GM23338 (cell line): ENCODE data around the gene UNC5C. TPM values are rescaled to one million over a fixed set of nuclear protein-coding genes. Genes with fewer than 3 reads are reported as not detected.

Source experiments
- ATAC-seq: fragments of 200-7000 bp; cut with Tn5 transposase; 3 replicates; pipeline ENCODE4 v1.9.1; 2020
- DNase-seq: peaks from one replicate; pipeline ENCODE4 v3.0.0-alpha.2; 2015; ENCODE audit warnings: low spot score
- H2AFZ ChIP-seq: fragments of 200-600 bp; sonication (generic); 2 replicates; pipeline ENCODE4 v1.8.0; 2016; ENCODE audit warnings: antibody characterized with exemption, mild to moderate bottlenecking, moderate library complexity
- H3F3A ChIP-seq: fragments of 200-600 bp; sonication (generic); replicated peaks from 2 replicates; pipeline ENCODE4 v1.8.0; 2017; ENCODE audit warnings: antibody characterized with exemption, mixed run types, low read depth
- H3K27ac ChIP-seq: fragments of 200-600 bp; sonication (generic); 2 replicates; pipeline ENCODE4 v1.6.1; 2016; ENCODE audit warnings: low read depth
- H3K27me3 ChIP-seq: fragments of 200-600 bp; sonication (generic); 2 replicates; pipeline ENCODE4 v1.8.0; 2016; ENCODE audit warnings: mild to moderate bottlenecking, mixed run types, moderate library complexity; ENCODE audit not compliant: insufficient read depth
- H3K36me3 ChIP-seq: fragments of 200-600 bp; sonication (generic); 2 replicates; pipeline ENCODE4 v1.8.0; 2016; ENCODE audit warnings: mild to moderate bottlenecking; ENCODE audit not compliant: insufficient read depth
- H3K4me1 ChIP-seq: fragments of 200-600 bp; sonication (generic); 2 replicates; pipeline ENCODE4 v1.8.0; 2016; ENCODE audit warnings: mild to moderate bottlenecking, moderate library complexity; ENCODE audit not compliant: insufficient read depth
- H3K4me2 ChIP-seq: fragments of 200-600 bp; sonication (generic); 2 replicates; pipeline ENCODE4 v1.7.1; 2017; ENCODE audit warnings: mixed run types
- H3K4me3 ChIP-seq: fragments of 200-600 bp; sonication (generic); 2 replicates; pipeline ENCODE4 v1.6.1; 2016; ENCODE audit warnings: mixed run types
- H3K79me2 ChIP-seq: fragments of 200-600 bp; sonication (generic); replicated peaks from 2 replicates; pipeline ENCODE4 v1.8.0; 2017; ENCODE audit warnings: mild to moderate bottlenecking; ENCODE audit not compliant: insufficient read depth
- H3K9me2 ChIP-seq: fragments of 200-600 bp; sonication (generic); 2 replicates; pipeline ENCODE4 v1.8.0; 2017; ENCODE audit not compliant: insufficient read depth
- H4K20me1 ChIP-seq: fragments of 200-600 bp; sonication (generic); replicated peaks from 2 replicates; pipeline ENCODE4 v1.8.0; 2017; ENCODE audit warnings: mild to moderate bottlenecking; ENCODE audit not compliant: insufficient read depth
- H3K27ac Mint-ChIP-seq: 2 replicates; pipeline ENCODE4 v1.8.0; 2020; ENCODE audit warnings: inconsistent platforms, mild to moderate bottlenecking, moderate library complexity, mixed read lengths
- H3K27me3 Mint-ChIP-seq: 3 replicates; pipeline ENCODE4 v1.8.0; 2022; ENCODE audit warnings: low read depth, mild to moderate bottlenecking, moderate library complexity, mixed read lengths, inconsistent platforms; ENCODE audit not compliant: insufficient read depth, poor library complexity
- H3K36me3 Mint-ChIP-seq: 3 replicates; pipeline ENCODE4 v1.8.0; 2021; ENCODE audit warnings: low read depth, mild to moderate bottlenecking, inconsistent platforms, moderate library complexity, mixed read lengths
- H3K4me1 Mint-ChIP-seq: 3 replicates; pipeline ENCODE4 v1.8.0; 2020; ENCODE audit warnings: mild to moderate bottlenecking, inconsistent platforms, mixed read lengths
- H3K4me3 Mint-ChIP-seq: 3 replicates; pipeline ENCODE4 v1.8.0; 2021; ENCODE audit warnings: moderate library complexity, mild to moderate bottlenecking, inconsistent platforms, mixed read lengths
- H3K9me3 Mint-ChIP-seq: 3 replicates; pipeline ENCODE4 v1.8.0; 2020; ENCODE audit warnings: moderate library complexity, mild to moderate bottlenecking, inconsistent platforms, mixed read lengths
- EZH2 ChIP-seq: fragments of 200-600 bp; sonication (generic); IDR thresholded peaks from one replicate; pipeline ENCODE4 v1.8.0; 2017; ENCODE audit warnings: antibody characterized with exemption, mild to moderate bottlenecking, low read depth; ENCODE audit not compliant: unreplicated experiment
- EZH2phosphoT487 ChIP-seq: fragments of 200-600 bp; sonication (generic); IDR thresholded peaks from one replicate; pipeline ENCODE4 v1.8.1; 2018; ENCODE audit warnings: antibody characterized with exemption; ENCODE audit not compliant: unreplicated experiment
- NANOG ChIP-seq: IDR thresholded peaks from 2 replicates; pipeline ENCODE4 v1.6.1; 2016; ENCODE audit warnings: antibody characterized with exemption, borderline replicate concordance
- POLR2AphosphoS5 ChIP-seq: IDR thresholded peaks from 2 replicates; pipeline ENCODE4 v1.6.1; 2016; ENCODE audit warnings: antibody characterized with exemption, low read depth
- ZNF114 ChIP-seq: fragments of 250-450 bp; sonication (Bioruptor Pico); IDR thresholded peaks from 2 replicates; pipeline ENCODE4 v1.5.0; 2020; ENCODE audit warnings: mild to moderate bottlenecking, moderate library complexity
- ZNF331 ChIP-seq: fragments of 250-450 bp; sonication (Bioruptor Pico); IDR thresholded peaks from 2 replicates; pipeline ENCODE4 v1.5.0; 2020; ENCODE audit warnings: low read depth, mild to moderate bottlenecking, moderate library complexity
- polyA plus RNA-seq: library from polyadenylated mRNA; unstranded; fragments of >200 nt; fragmentation: Nextera tagmentation; extraction: Ambion mirVana; gene quantifications from 2 replicates; pipeline ENCODE4 v1.2.1, GENCODE V29; 2016
- total RNA-seq: library from RNA; depleted of rRNA; stranded (reverse); fragments of >200 nt; shearing (Covaris generic); gene quantifications from 2 replicates; pipeline ENCODE4 v1.2.3, GENCODE V29; 2014
- TF ChIP-seq, protein P1 (sequence below): IDR thresholded peaks from one replicate; pipeline ENCODE4 v1.6.1; 2018; ENCODE audit warnings: antibody characterized with exemption; ENCODE audit not compliant: unreplicated experiment

UNC5C gene
- total and polyA plus RNA-seq, 2 experiments from 2014 or later = 0.08 to 0.21 TPM

DNA sequence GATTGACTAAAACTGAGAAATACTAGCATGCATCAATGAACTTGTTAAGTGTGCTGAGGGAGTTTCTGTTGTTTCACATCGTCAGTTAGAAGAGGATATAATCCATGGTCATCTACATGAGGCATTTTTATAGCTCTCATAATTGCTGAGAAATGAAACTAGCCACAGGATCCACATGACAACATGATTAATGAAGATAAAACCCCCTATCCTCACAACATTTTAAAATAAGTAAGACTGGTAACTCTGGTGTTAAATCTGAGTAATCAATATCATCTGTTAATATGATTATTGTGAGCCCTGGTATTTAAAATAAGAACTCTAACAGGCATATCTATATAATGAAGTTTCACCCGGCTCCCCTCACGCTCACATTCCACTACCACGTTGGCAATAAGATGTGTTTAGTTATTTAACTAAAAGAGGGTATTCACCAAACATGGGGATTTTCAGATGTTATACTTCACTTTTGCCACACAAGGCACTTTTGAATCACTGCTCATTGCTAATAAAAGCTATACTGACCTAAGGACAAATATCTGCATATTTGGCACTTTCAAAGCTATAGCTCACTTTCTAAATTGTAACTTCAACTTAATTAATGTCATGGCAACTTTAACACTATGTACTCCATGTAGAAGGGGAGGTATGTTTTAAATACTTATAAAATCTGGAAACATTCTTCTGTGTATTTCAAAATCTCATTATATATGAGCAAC is 6.7 kb downstream of the UNC5C start:
- Mint-ChIP-seq H3K4me3 (no peak overlapping the region), H3K4me1 (peaks cover 20% of the 10 kb centered on the region), H3K27ac (no peak overlapping the region), H3K36me3 (no peaks in the 10 kb centered on the region), H3K9me3 (no peaks in the 10 kb centered on the region; the same call in 2 of the 3 replicates), H3K27me3 (peaks cover 11% of the 10 kb centered on the region)
- Histone ChIP-seq H3K79me2 (no peaks in the 10 kb centered on the region), H3K36me3 (no peaks in the 10 kb centered on the region), H2AFZ (no peak overlapping the region), H3K27ac (no peak overlapping the region), H3K9me2 (no peaks in the 10 kb centered on the region), H3K4me1 (peaks cover 13% of the 10 kb centered on the region), H3K4me2 (no peak overlapping the region), H3K27me3 (peaks cover 20% of the 10 kb centered on the region), H4K20me1 (peaks cover 3% of the 10 kb centered on the region; the same call in 1 of the 2 replicates), H3F3A (no peaks in the 10 kb centered on the region), H3K4me3 (no peak overlapping the region)
- TF ChIP-seq EZH2phosphoT487 (no peak), POLR2AphosphoS5 (no peak), NANOG (no peak), EZH2 (no peak)
- DNase-seq = no peak
- no peak for ATAC-seq

DNA sequence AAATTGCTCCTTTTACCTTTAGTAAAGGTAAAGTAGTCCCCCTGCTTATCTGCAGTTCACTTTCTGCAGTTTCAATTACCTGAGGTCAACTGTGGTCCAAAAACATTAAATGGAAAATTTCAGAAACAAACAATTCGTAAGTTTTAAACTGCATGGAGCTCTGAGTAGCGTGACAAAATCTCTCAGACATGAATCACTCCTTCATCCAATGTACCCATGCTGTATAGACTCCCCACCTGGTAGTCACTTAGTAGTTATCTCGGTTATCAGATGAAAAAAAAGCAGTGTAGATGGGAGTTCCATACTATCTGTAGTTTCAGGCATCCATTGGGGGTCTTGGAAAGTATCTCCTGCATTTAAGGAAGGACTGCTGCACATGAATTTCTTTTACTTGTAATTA is 7.7 kb downstream of the UNC5C start:
- ATAC-seq (no peak), DNase-seq (no peak)
- Mint-ChIP-seq H3K27me3 (peaks cover 1% of the 10 kb centered on the region), H3K27ac (no peak overlapping the region), H3K36me3 (no peaks in the 10 kb centered on the region), H3K9me3 (no peaks in the 10 kb centered on the region), H3K4me3 (no peak overlapping the region), H3K4me1 (peaks cover 10% of the 10 kb centered on the region)
- Histone ChIP-seq H3K4me3 (no peak overlapping the region), H3K36me3 (no peaks in the 10 kb centered on the region), H3K79me2 (no peaks in the 10 kb centered on the region), H3K4me1 (peaks cover 3% of the 10 kb centered on the region), H3K27me3 (peaks cover 11% of the 10 kb centered on the region), H4K20me1 (no peaks in the 10 kb centered on the region), H3K9me2 (no peaks in the 10 kb centered on the region), H2AFZ (no peak overlapping the region), H3K27ac (no peak overlapping the region), H3F3A (no peaks in the 10 kb centered on the region), H3K4me2 (no peak overlapping the region)
- TF ChIP-seq NANOG = no peak
- TF ChIP-seq ZNF114 (CRISPR knock-in tag) = no peak
- TF ChIP-seq EZH2phosphoT487 = no peak
- TF ChIP-seq ZNF331 (CRISPR knock-in tag) = no peak

DNA sequence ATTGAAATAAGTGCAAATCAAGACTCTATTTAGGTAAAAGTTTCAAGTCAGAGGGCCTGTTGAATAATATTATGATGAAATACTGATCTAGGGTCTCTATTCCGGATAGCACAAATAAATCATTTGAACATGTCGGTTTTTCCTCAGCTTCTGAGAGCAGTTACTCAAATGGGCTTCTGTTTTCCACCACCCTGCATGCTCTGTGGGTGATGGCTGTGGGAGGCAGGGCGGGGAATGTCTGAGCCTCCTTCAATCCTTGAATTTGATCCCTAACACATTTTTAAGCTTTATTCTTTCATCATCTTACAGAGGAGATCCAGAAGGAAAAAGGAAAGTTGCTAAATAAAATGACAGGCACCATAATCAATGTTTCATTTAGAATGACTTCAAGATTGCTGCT is 8.5 kb downstream of the UNC5C start:
- no peaks in the 10 kb centered on the region for H3K9me3 Mint-ChIP-seq
- no peak for ATAC-seq
- no peaks in the 10 kb centered on the region for H3K27me3 Mint-ChIP-seq
- no peak for DNase-seq
- Histone ChIP-seq H3F3A (no peaks in the 10 kb centered on the region), H2AFZ (no peak overlapping the region), H3K4me1 (no peaks in the 10 kb centered on the region), H3K27ac (no peak overlapping the region), H3K4me2 (no peak overlapping the region), H4K20me1 (no peaks in the 10 kb centered on the region), H3K36me3 (no peaks in the 10 kb centered on the region), H3K79me2 (no peaks in the 10 kb centered on the region), H3K9me2 (no peaks in the 10 kb centered on the region), H3K27me3 (peaks cover 2% of the 10 kb centered on the region), H3K4me3 (no peak overlapping the region)
- H3K27ac Mint-ChIP-seq = no peak overlapping the region
- H3K4me1 Mint-ChIP-seq = peaks cover 9% of the 10 kb centered on the region
- H3K4me3 Mint-ChIP-seq = no peak overlapping the region
- H3K36me3 Mint-ChIP-seq = no peaks in the 10 kb centered on the region
- no peak for TF ChIP-seq NANOG
- TF ChIP-seq, protein P1, sequence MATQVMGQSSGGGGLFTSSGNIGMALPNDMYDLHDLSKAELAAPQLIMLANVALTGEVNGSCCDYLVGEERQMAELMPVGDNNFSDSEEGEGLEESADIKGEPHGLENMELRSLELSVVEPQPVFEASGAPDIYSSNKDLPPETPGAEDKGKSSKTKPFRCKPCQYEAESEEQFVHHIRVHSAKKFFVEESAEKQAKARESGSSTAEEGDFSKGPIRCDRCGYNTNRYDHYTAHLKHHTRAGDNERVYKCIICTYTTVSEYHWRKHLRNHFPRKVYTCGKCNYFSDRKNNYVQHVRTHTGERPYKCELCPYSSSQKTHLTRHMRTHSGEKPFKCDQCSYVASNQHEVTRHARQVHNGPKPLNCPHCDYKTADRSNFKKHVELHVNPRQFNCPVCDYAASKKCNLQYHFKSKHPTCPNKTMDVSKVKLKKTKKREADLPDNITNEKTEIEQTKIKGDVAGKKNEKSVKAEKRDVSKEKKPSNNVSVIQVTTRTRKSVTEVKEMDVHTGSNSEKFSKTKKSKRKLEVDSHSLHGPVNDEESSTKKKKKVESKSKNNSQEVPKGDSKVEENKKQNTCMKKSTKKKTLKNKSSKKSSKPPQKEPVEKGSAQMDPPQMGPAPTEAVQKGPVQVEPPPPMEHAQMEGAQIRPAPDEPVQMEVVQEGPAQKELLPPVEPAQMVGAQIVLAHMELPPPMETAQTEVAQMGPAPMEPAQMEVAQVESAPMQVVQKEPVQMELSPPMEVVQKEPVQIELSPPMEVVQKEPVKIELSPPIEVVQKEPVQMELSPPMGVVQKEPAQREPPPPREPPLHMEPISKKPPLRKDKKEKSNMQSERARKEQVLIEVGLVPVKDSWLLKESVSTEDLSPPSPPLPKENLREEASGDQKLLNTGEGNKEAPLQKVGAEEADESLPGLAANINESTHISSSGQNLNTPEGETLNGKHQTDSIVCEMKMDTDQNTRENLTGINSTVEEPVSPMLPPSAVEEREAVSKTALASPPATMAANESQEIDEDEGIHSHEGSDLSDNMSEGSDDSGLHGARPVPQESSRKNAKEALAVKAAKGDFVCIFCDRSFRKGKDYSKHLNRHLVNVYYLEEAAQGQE = no peak
